Cardiac atrium fibroblast (primary cell): ENCODE measurements around the gene PEX19. TPM values are rescaled to one million over a fixed set of nuclear protein-coding genes. Genes with fewer than 3 reads are reported as not detected.

ENCODE experiments used
- total RNA-seq: library from RNA; depleted of rRNA; stranded (reverse); fragments of >200 nt; gene quantifications from 2 replicates; pipeline ENCODE4 v1.2.3, GENCODE V29; 2015

PEX19 gene
- 39.0 and 41.8 TPM in 2 replicates for total RNA-seq

GRCh38 chr1:160284782-160285344 is at the start of gene PEX19:
TSS of gene PEX19 (minus strand) at chr1:160285133. CDS start at chr1:160285124, 9 bp downstream.

GRCh38 chr1:160261893-160262794 is 22.8 kb downstream of the PEX19 start, which contains the start of gene DCAF8:
TSS of gene DCAF8 (minus strand) at chr1:160262549. CDS start at chr1:160244008, 18,541 bp downstream.

Other genes starting within 250 kb of the PEX19 start
- gene KCNJ10, start 215.0 kb downstream of the PEX19 start, total RNA-seq, result not detected in 2 replicates
- gene KCNJ9, start 203.6 kb downstream of the PEX19 start, total RNA-seq, result not detected in 2 replicates
- gene IGSF8, start 186.5 kb downstream of the PEX19 start, total RNA-seq, result 18.1 and 23.2 TPM in 2 replicates
- gene ATP1A2, start 169.4 kb downstream of the PEX19 start, total RNA-seq, result 1.3 TPM in 1 of 2 replicates, not detected in the other
- gene ATP1A4, start 133.5 kb downstream of the PEX19 start, total RNA-seq, result not detected in 2 replicates
- not detected in 2 replicates for gene CASQ1, start 94.6 kb downstream of the PEX19 start, total RNA-seq
- 75.5 and 135 TPM in 2 replicates for gene PEA15, start 79.7 kb downstream of the PEX19 start, total RNA-seq
- gene DCAF8, start 22.6 kb downstream of the PEX19 start, total RNA-seq, result 36.3 and 47.3 TPM in 2 replicates
- 203 and 248 TPM in 2 replicates for gene COPA, start 58.1 kb upstream of the PEX19 start, total RNA-seq
- gene NCSTN, start 58.2 kb upstream of the PEX19 start, total RNA-seq, result 105 and 123 TPM in 2 replicates
- not detected in 2 replicates for gene NHLH1, start 81.9 kb upstream of the PEX19 start, total RNA-seq
- gene VANGL2, start 115.4 kb upstream of the PEX19 start, total RNA-seq, result 0.49 and 0.72 TPM in 2 replicates
- gene SLAMF6, start 238.1 kb upstream of the PEX19 start, total RNA-seq, result not detected in 2 replicates